GM12878 (cell line): ENCODE results near the gene AP1B1. TPM values are rescaled to one million over a fixed set of nuclear protein-coding genes. Genes with fewer than 3 reads are reported as not detected.

Source experiments
- CBX5 ChIP-seq: sonication (generic); IDR thresholded peaks from 2 replicates; pipeline ENCODE4 v1.6.1; 2016; ENCODE audit warnings: low read depth, moderate library complexity, mild to moderate bottlenecking, inconsistent platforms
- CTCF ChIP-seq, 3 experiments: IDR thresholded peaks in 2 of 3; conservative IDR thresholded peaks in 1 of 3; 2 replicates each; pipeline ENCODE4 v1.5.1; 2011; ENCODE audit warnings: low read depth in 3 of 3, low read length in 3 of 3, mild to moderate bottlenecking in 3 of 3, control low read depth in 2 of 3, moderate library complexity in 2 of 3, inconsistent platforms in 1 of 3, mixed read lengths in 1 of 3; ENCODE audit not compliant: control insufficient read depth in 2 of 3, insufficient read depth in 1 of 3; ENCODE audit errors: extremely low read depth in 1 of 3
- HDGF ChIP-seq: fragments of 450-650 bp; IDR thresholded peaks from 2 replicates; pipeline ENCODE4 v1.6.1; 2016; ENCODE audit warnings: antibody characterized with exemption
- RAD21 ChIP-seq: IDR thresholded peaks from 2 replicates; pipeline ENCODE4 v1.6.1; 2011; ENCODE audit warnings: mild to moderate bottlenecking, low read depth, low read length, moderate library complexity; ENCODE audit not compliant: insufficient read depth
- RELA ChIP-seq: fragments of 450-650 bp; IDR thresholded peaks from 2 replicates; pipeline ENCODE4 v1.8.0; 2014; ENCODE audit warnings: borderline replicate concordance; ENCODE audit not compliant: partially characterized antibody
- SKIL ChIP-seq: fragments of 450-650 bp; IDR thresholded peaks from 2 replicates; pipeline ENCODE4 v1.6.1; 2017; ENCODE audit warnings: mild to moderate bottlenecking, low read depth, inconsistent platforms; ENCODE audit not compliant: poor library complexity, severe bottlenecking
- SMC3 ChIP-seq: IDR thresholded peaks from 2 replicates; pipeline ENCODE4 v1.6.1; 2011; ENCODE audit warnings: low read length, improper control_type of control experiment, borderline replicate concordance
- SPI1 ChIP-seq: IDR thresholded peaks from 2 replicates; pipeline ENCODE4 v1.6.1; 2011; ENCODE audit warnings: low read depth, mild to moderate bottlenecking, low read length, moderate library complexity, borderline replicate concordance; ENCODE audit not compliant: insufficient read depth
- polyA plus RNA-seq, 11 experiments: library from polyadenylated mRNA; depleted of rRNA in 4 of 11; unstranded in 6 of 11; stranded (reverse) in 5 of 11; fragments of >200 nt; fragmentation: Nextera tagmentation in 4 of 11; fragmentation: Illumina TruSeq in 1 of 11; extraction: Ambion mirVana in 4 of 11; extraction: Trizol in 1 of 11; gene quantifications; 1 replicate in 1 of 11; 2 replicates in 10 of 11; pipeline versions ENCODE4 v1.2.1 to v1.2.3, GENCODE V29; 2011 to 2016; ENCODE audit warnings: inconsistent platforms in 2 of 11, missing spikeins in 2 of 11, low read depth in 1 of 11
- total RNA-seq, 4 experiments: library from RNA; depleted of rRNA in 3 of 4; stranded (reverse); fragments of >200 nt in 3 of 4; fragmentation: Illumina TruSeq in 1 of 4; extraction: Trizol in 1 of 4; gene quantifications; 2 replicates each; pipeline versions ENCODE4 v1.2.1 to v1.2.3, GENCODE V29; 2013 to 2021

Gene AP1B1
- total and polyA plus RNA-seq, 10 of the 15 experiments (the other 5 are each of a cell fraction or from before 2014, with no cell fraction given), result 2.1 to 98.6 (median 57.8) TPM

- TF ChIP-seq CTCF (IDR thresholded peaks at IDR 0.05 in 2 of 3, conservative IDR thresholded peaks at IDR 0.05 in 1 of 3; ENCODE audit: control insufficient read depth in 2 of 3, extremely low read depth in 1 of 3, insufficient read depth in 1 of 3, low read depth in 3 of 3, low read length in 3 of 3), result peak; percentile 85 to 97 (median 94); a peak in 5 of 6 replicates
- TF ChIP-seq HDGF, result 0 out of 2 replicates have a peak, but pooled peaks have one; percentile 18
- TF ChIP-seq RAD21, result peak; percentile 92
- TF ChIP-seq SKIL, result peak; percentile 18
- peak; percentile 53 for TF ChIP-seq RELA
- no peak; the same call in 1 of the 2 replicates for TF ChIP-seq SPI1
- no peak for TF ChIP-seq CBX5
- peak; percentile 91 for TF ChIP-seq SMC3
Observed at GRCh38 chr22:29394931-29395581, 6.7 kb upstream of the AP1B1 start (continued).
